Trophoblast cell (in vitro differentiated cells and primary cell): Measurements from ENCODE around the gene SPAG16.
"Not testable (repeated sequence)": the region's sequence is repeated elsewhere in the genome, so short reads cannot be mapped to it uniquely, and the experiment has no call there.

Experiments
- DNase-seq, 2 donors: peaks; one replicate each; pipeline ENCODE4 v3.0.0-alpha.2; 2016
- H2AFZ ChIP-seq: 2 replicates; pipeline ENCODE4 v1.6.1; 2013; ENCODE audit warnings: low read length, moderate library complexity, mild to moderate bottlenecking; ENCODE audit not compliant: insufficient read depth, poor library complexity
- H2AK5ac ChIP-seq: 2 replicates; pipeline ENCODE4 v1.6.1; 2013; ENCODE audit warnings: mild to moderate bottlenecking, low read length
- H2BK120ac ChIP-seq: 2 replicates; pipeline ENCODE4 v1.6.1; 2013; ENCODE audit warnings: low read length, mild to moderate bottlenecking, moderate library complexity; ENCODE audit not compliant: insufficient read depth, poor library complexity
- H2BK12ac ChIP-seq: 2 replicates; pipeline ENCODE4 v1.6.1; 2013; ENCODE audit warnings: mild to moderate bottlenecking, low read length, moderate library complexity
- H2BK5ac ChIP-seq: 2 replicates; pipeline ENCODE4 v1.6.1; 2013; ENCODE audit warnings: low read length, low read depth, moderate library complexity, mild to moderate bottlenecking; ENCODE audit not compliant: poor library complexity
- H3K14ac ChIP-seq: 2 replicates; pipeline ENCODE4 v1.6.1; 2013; ENCODE audit warnings: mild to moderate bottlenecking, low read length
- H3K18ac ChIP-seq: 2 replicates; pipeline ENCODE4 v1.6.1; 2013; ENCODE audit warnings: mild to moderate bottlenecking, low read length
- H3K23ac ChIP-seq: 2 replicates; pipeline ENCODE4 v1.6.1; 2013; ENCODE audit warnings: low read length
- H3K27ac ChIP-seq: 2 replicates; pipeline ENCODE4 v1.5.1; 2013; ENCODE audit warnings: low read depth, mild to moderate bottlenecking, inconsistent platforms, low read length, moderate library complexity
- H3K27me3 ChIP-seq: 2 replicates; pipeline ENCODE4 v1.6.1; 2013; ENCODE audit warnings: inconsistent platforms, mild to moderate bottlenecking, low read length, moderate library complexity; ENCODE audit not compliant: insufficient read depth
- H3K36me3 ChIP-seq, 2 experiments: 1 replicate in 1 of 2; 2 replicates in 1 of 2; pipeline ENCODE4 v1.6.1; 2013; ENCODE audit warnings: low read length in 2 of 2, mild to moderate bottlenecking in 2 of 2, moderate library complexity in 1 of 2; ENCODE audit not compliant: insufficient read depth in 2 of 2, control insufficient read depth in 1 of 2
- H3K4ac ChIP-seq: 2 replicates; pipeline ENCODE4 v1.6.1; 2013; ENCODE audit warnings: low read depth, mild to moderate bottlenecking, low read length, moderate library complexity
- H3K4me1 ChIP-seq, 2 experiments: 1 replicate in 1 of 2; 2 replicates in 1 of 2; pipeline ENCODE4 v1.6.1; 2013; ENCODE audit warnings: low read length in 2 of 2, mild to moderate bottlenecking in 2 of 2, moderate library complexity in 1 of 2; ENCODE audit not compliant: insufficient read depth in 2 of 2, control insufficient read depth in 1 of 2
- H3K4me2 ChIP-seq: 2 replicates; pipeline ENCODE4 v1.6.1; 2013; ENCODE audit warnings: inconsistent platforms, mild to moderate bottlenecking, low read length, moderate library complexity
- H3K4me3 ChIP-seq: 2 replicates; pipeline ENCODE4 v1.5.1; 2013; ENCODE audit warnings: mild to moderate bottlenecking, low read depth, low read length, inconsistent platforms
- H3K79me1 ChIP-seq: one replicate; pipeline ENCODE4 v1.6.1; 2013; ENCODE audit warnings: low read length
- H3K79me2 ChIP-seq: 2 replicates; pipeline ENCODE4 v1.6.1; 2013; ENCODE audit warnings: low read length, mild to moderate bottlenecking; ENCODE audit not compliant: control insufficient read depth, insufficient read depth, poor library complexity
- H3K9ac ChIP-seq: 2 replicates; pipeline ENCODE4 v1.6.1; 2013; ENCODE audit warnings: mild to moderate bottlenecking, low read length
- H3K9me3 ChIP-seq: 2 replicates; pipeline ENCODE4 v1.6.1; 2013; ENCODE audit warnings: low read depth, mild to moderate bottlenecking, control low read depth, inconsistent platforms, low read length; ENCODE audit not compliant: insufficient read depth
- H4K12ac ChIP-seq: 2 replicates; pipeline ENCODE4 v1.6.1; 2013; ENCODE audit warnings: low read depth, mild to moderate bottlenecking, low read length, moderate library complexity
- H4K8ac ChIP-seq: 2 replicates; pipeline ENCODE4 v1.6.1; 2013; ENCODE audit warnings: low read depth, mild to moderate bottlenecking, low read length, moderate library complexity
- H4K91ac ChIP-seq: one replicate; pipeline ENCODE4 v1.6.1; 2013; ENCODE audit warnings: low read depth, mild to moderate bottlenecking, low read length, moderate library complexity
- WGBS: extraction: QIAGEN DNeasy Blood & Tissue Kit; methylation state at CpG from one replicate; pipeline ENCODE4 v1.1.7; 2013; ENCODE audit warnings: missing lambda C conversion rate; ENCODE audit not compliant: insufficient read length, insufficient coverage; ENCODE audit errors: extremely low coverage; 5-methylcytosine and 5-hydroxymethylcytosine counted together

SPAG16 gene

DNA sequence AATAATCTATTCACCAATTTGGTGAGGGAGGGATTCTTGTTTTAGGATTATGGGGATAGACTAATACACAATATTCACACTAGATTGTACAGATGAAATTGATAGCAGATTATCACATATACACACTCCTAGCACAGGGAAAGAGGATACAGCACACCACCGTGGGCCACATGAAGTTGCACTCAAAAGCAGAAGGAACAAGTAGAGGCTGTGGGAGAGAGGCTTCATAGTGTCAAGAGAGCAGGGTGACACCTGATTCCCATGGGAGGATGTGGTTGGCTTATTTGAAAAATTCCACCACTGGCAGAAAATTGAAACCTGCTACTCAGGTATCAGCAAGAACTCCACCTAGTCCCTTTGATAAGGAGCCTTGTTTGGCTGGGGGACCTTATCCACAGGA lies 395.6 kb downstream of the SPAG16 start:
- no peaks in the 10 kb centered on the region for H3K79me2 ChIP-seq
- no peaks in the 10 kb centered on the region for H3K36me3 ChIP-seq
- no peak overlapping the region for H4K8ac ChIP-seq
- H3K79me1 ChIP-seq: no peaks in the 10 kb centered on the region
- H3K14ac ChIP-seq: no peak overlapping the region
- no peak for DNase-seq
- no peak overlapping the region for H3K18ac ChIP-seq
- H3K4ac ChIP-seq: no peak overlapping the region
- H3K27ac ChIP-seq: no peak overlapping the region
- no peak overlapping the region for H4K91ac ChIP-seq
- no CpG with 5 or more reads among the region's 1 CpG for WGBS
- no peak overlapping the region for H2BK120ac ChIP-seq
- H3K4me1 ChIP-seq: no peaks in the 10 kb centered on the region
- no peak overlapping the region for H3K4me3 ChIP-seq
- H3K4me2 ChIP-seq: no peak overlapping the region
- no peak overlapping the region for H2AFZ ChIP-seq
- H2AK5ac ChIP-seq: no peak overlapping the region
- no peak overlapping the region for H3K23ac ChIP-seq
- H3K9ac ChIP-seq: no peak overlapping the region
- H2BK12ac ChIP-seq: peak overlapping the region; percentile 22
- H3K27me3 ChIP-seq: no peaks in the 10 kb centered on the region
- no peak overlapping the region for H2BK5ac ChIP-seq
- H4K12ac ChIP-seq: no peak overlapping the region
- no peaks in the 10 kb centered on the region for H3K9me3 ChIP-seq

- Histone ChIP-seq H3K27me3 (no peaks in the 10 kb centered on the region), H4K91ac (no peak overlapping the region), H3K4me1 (no peaks in the 10 kb centered on the region), H3K79me2 (no peaks in the 10 kb centered on the region), H3K9ac (no peak overlapping the region), H4K8ac (no peak overlapping the region), H2BK12ac (no peak overlapping the region), H3K27ac (no peak overlapping the region), H3K23ac (no peak overlapping the region), H2BK120ac (no peak overlapping the region), H3K14ac (no peak overlapping the region), H2AK5ac (no peak overlapping the region), H2AFZ (no peak overlapping the region), H2BK5ac (no peak overlapping the region), H3K4ac (no peak overlapping the region), H3K79me1 (no peaks in the 10 kb centered on the region), H3K9me3 (no peaks in the 10 kb centered on the region), H4K12ac (no peak overlapping the region), H3K18ac (no peak overlapping the region), H3K4me3 (no peak overlapping the region), H3K36me3 (no peaks in the 10 kb centered on the region), H3K4me2 (no peak overlapping the region)
- WGBS: no CpG with 5 or more reads among the region's 2 CpGs
- DNase-seq: no peak
Observed at GRCh38 chr2:213682276-213682675, 398.0 kb downstream of the SPAG16 start.

DNA sequence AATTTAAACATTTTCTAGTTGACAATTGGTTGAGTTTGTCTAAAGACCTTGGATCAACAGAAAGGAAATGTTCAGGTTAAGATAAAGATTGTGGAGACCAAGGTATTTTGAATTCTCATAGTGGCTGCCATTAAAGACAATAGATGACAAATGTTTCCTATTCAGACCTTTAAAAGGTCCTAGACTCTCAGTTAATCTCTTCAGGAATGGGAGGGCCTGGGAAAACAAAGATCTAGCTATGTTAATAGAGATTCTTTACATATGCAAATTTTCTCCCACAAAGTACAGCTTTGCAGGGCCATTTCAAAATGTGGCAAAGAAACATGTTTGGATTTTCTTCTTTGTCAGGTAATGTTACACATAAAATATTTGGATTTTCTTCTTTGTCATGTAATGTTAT lies 403.9 kb downstream of the SPAG16 start:
- Histone ChIP-seq H3K36me3 (no peaks in the 10 kb centered on the region), H2AK5ac (no peak overlapping the region), H4K91ac (no peak overlapping the region), H2BK12ac (no peak overlapping the region), H3K79me1 (peaks cover under 1% of the 10 kb centered on the region), H2AFZ (no peak overlapping the region), H3K9ac (no peak overlapping the region), H2BK120ac (no peak overlapping the region), H3K4me1 (no peaks in the 10 kb centered on the region), H3K4me3 (no peak overlapping the region), H3K4ac (no peak overlapping the region), H3K27me3 (no peaks in the 10 kb centered on the region), H2BK5ac (no peak overlapping the region), H3K79me2 (no peaks in the 10 kb centered on the region), H4K12ac (no peak overlapping the region), H3K4me2 (no peak overlapping the region), H4K8ac (no peak overlapping the region), H3K14ac (no peak overlapping the region), H3K18ac (no peak overlapping the region), H3K27ac (no peak overlapping the region), H3K23ac (no peak overlapping the region), H3K9me3 (no peaks in the 10 kb centered on the region)
- no peak for DNase-seq

DNA sequence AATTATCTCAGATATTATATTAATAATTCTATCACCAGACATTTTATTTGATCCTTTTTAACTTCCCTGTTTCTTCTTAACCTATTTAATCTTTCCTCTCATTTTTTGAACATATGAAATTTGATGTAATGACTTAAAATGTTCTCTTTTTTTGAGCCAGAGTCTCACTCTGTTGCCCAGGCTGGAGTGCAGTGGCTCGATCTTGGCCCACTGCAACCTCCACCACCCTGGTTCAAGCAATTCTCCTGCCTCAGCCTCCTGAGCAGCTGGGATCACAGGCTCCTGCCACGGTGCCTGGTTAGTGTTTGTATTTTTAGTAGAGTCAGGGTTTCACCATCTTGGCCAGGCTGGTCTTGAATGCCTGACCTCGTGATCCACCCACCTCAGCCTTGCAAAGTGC lies 404.6 kb downstream of the SPAG16 start:
- H4K12ac ChIP-seq, H3K18ac ChIP-seq, H3K27me3 ChIP-seq, H3K4me3 ChIP-seq, H3K4me1 ChIP-seq, H4K91ac ChIP-seq, H3K36me3 ChIP-seq, H3K14ac ChIP-seq, H2BK5ac ChIP-seq, H3K23ac ChIP-seq, H2AK5ac ChIP-seq, H4K8ac ChIP-seq, DNase-seq, H3K79me1 ChIP-seq, H2AFZ ChIP-seq, H2BK120ac ChIP-seq, H3K27ac ChIP-seq, H3K4ac ChIP-seq, H3K4me2 ChIP-seq, H3K79me2 ChIP-seq, H3K9me3 ChIP-seq, H2BK12ac ChIP-seq, H3K9ac ChIP-seq: not testable (repeated sequence)
- no CpG with 5 or more reads among the region's 3 CpGs for WGBS

- Histone ChIP-seq H3K4me3 (no peak overlapping the region), H2AFZ (no peak overlapping the region), H3K27ac (no peak overlapping the region), H3K79me2 (no peaks in the 10 kb centered on the region), H3K9ac (no peak overlapping the region), H3K4ac (no peak overlapping the region), H3K79me1 (peaks cover 2% of the 10 kb centered on the region), H4K12ac (no peak overlapping the region), H2BK12ac (no peak overlapping the region), H4K91ac (no peak overlapping the region), H3K4me1 (no peaks in the 10 kb centered on the region), H3K23ac (no peak overlapping the region), H2BK120ac (no peak overlapping the region), H3K9me3 (no peaks in the 10 kb centered on the region), H3K27me3 (no peaks in the 10 kb centered on the region), H3K18ac (no peak overlapping the region), H3K14ac (no peak overlapping the region), H3K36me3 (no peaks in the 10 kb centered on the region), H2AK5ac (no peak overlapping the region), H3K4me2 (no peak overlapping the region), H2BK5ac (no peak overlapping the region), H4K8ac (no peak overlapping the region)
- WGBS: no CpG with 5 or more reads among the region's 1 CpG
- no peak for DNase-seq
Observed at GRCh38 chr2:213689585-213689984, 405.3 kb downstream of the SPAG16 start.
